HCT116 (cell line): Measurements from ENCODE around the gene P2RX1. TPM values are rescaled to one million over a fixed set of nuclear protein-coding genes. Genes with fewer than 3 reads are reported as not detected.

Source experiments
- ATAC-seq: fragments of 200-7000 bp; cut with Tn5 transposase; 2 replicates; pipeline ENCODE4 v1.9.1; 2020; ENCODE audit warnings: mild to moderate bottlenecking, moderate library complexity
- BruUV-seq: library from RNA; stranded (reverse); fragments of 400-500 nt; replicated peaks from 2 replicates; lab custom pipeline; 2021; lab: Mats Ljungman, UMichigan
- CTCF ChIA-PET: fragments of 300-600 bp; sonication (Branson Sonifier 250); formaldehyde crosslinking; loops from one replicate; lab custom pipeline; 2021; ENCODE audit warnings: antibody characterized with exemption; lab: Charles Lee
- POLR2A ChIA-PET: fragments of 300-600, 350-600 bp; sonication (Branson Sonifier 250); formaldehyde crosslinking; loops from one replicate; lab custom pipeline; 2021; ENCODE audit warnings: antibody characterized with exemption; lab: Charles Lee
- RAD21 ChIA-PET, 2 experiments: fragments of 300-600 bp; sonication (Branson Sonifier 250); formaldehyde crosslinking; loops; one replicate each; lab custom pipeline; 2023; ENCODE audit warnings: low total read pairs in 2 of 2; ENCODE audit not compliant: uncharacterized antibody in 2 of 2, unreplicated experiment in 2 of 2, low non-redundant PET in 1 of 2; lab: Charles Lee
- DNase-seq: peaks from one replicate; pipeline ENCODE4 v3.0.0-alpha.2; 2010; ENCODE audit warnings: low read depth, low spot score
- H2AFZ ChIP-seq: fragments of 200-600 bp; shearing (Covaris generic), sonication (generic); 2 replicates; pipeline ENCODE4 v1.6.1; 2017; ENCODE audit warnings: low read depth, mixed run types, mixed read lengths, antibody characterized with exemption, low read length; ENCODE audit not compliant: poor library complexity, severe bottlenecking
- H3K27ac ChIP-seq: 2 replicates; pipeline ENCODE4 v1.5.1; 2012; ENCODE audit warnings: low read depth, low read length
- H3K27me3 ChIP-seq: fragments of 200-600 bp; sonication (generic); 2 replicates; pipeline ENCODE4 v1.6.1; 2016; ENCODE audit warnings: mixed run types, low read length, mixed read lengths; ENCODE audit not compliant: insufficient read depth
- H3K36me3 ChIP-seq, 2 experiments: fragments of 200-500 bp in 1 of 2; fragments of 200-600 bp in 1 of 2; sonication (Bioruptor generic) in 1 of 2; sonication (generic) in 1 of 2; 2 replicates each; pipeline versions ENCODE4 v1.5.1 to v1.6.1; 2014 to 2016; ENCODE audit warnings: low read length in 2 of 2, inconsistent platforms in 1 of 2, mixed read lengths in 1 of 2, mixed run types in 1 of 2; ENCODE audit not compliant: insufficient read depth in 2 of 2, control insufficient read depth in 1 of 2
- H3K4me1 ChIP-seq, 2 experiments: fragments of 200-600 bp in 1 of 2; sonication (generic) in 1 of 2; 2 replicates each; pipeline versions ENCODE4 v1.5.1 to v1.6.1; 2012 to 2017; ENCODE audit warnings: low read length in 2 of 2, inconsistent platforms in 1 of 2, mild to moderate bottlenecking in 1 of 2, mixed read lengths in 1 of 2, mixed run types in 1 of 2, moderate library complexity in 1 of 2; ENCODE audit not compliant: insufficient read depth in 2 of 2, control insufficient read depth in 1 of 2
- H3K4me2 ChIP-seq: fragments of 200-600 bp; sonication (generic); 2 replicates; pipeline ENCODE4 v1.6.1; 2017; ENCODE audit warnings: mixed run types, low read length, mixed read lengths
- H3K4me3 ChIP-seq, 2 experiments: fragments of 200-600 bp in 1 of 2; sonication (generic) in 1 of 2; replicated peaks in 1 of 2; 2 replicates each; pipeline ENCODE4 v1.5.1; 2011 to 2016; ENCODE audit warnings: low read length in 2 of 2, control low read depth in 1 of 2, low read depth in 1 of 2, mild to moderate bottlenecking in 1 of 2, mixed read lengths in 1 of 2, mixed run types in 1 of 2
- H3K79me2 ChIP-seq: fragments of 200-600 bp; sonication (generic); 2 replicates; pipeline ENCODE4 v1.6.1; 2017; ENCODE audit warnings: mild to moderate bottlenecking, mixed run types, low read length, moderate library complexity, mixed read lengths; ENCODE audit not compliant: insufficient read depth
- H3K9ac ChIP-seq: fragments of 200-600 bp; sonication (generic); 2 replicates; pipeline ENCODE4 v1.6.1; 2016; ENCODE audit warnings: low read length, mixed read lengths
- H3K9me2 ChIP-seq: fragments of 200-600 bp; sonication (generic), shearing (Covaris generic); 2 replicates; pipeline ENCODE4 v1.6.1; 2017; ENCODE audit warnings: mixed run types, mild to moderate bottlenecking, moderate library complexity; ENCODE audit not compliant: insufficient read depth
- H3K9me3 ChIP-seq, 2 experiments: fragments of 200-500 bp in 1 of 2; fragments of 200-600 bp in 1 of 2; sonication (Bioruptor generic) in 1 of 2; sonication (generic) in 1 of 2; 2 replicates each; pipeline ENCODE4 v1.6.1; 2014 to 2017; ENCODE audit warnings: low read length in 2 of 2, mixed read lengths in 2 of 2, inconsistent platforms in 1 of 2, low read depth in 1 of 2, mild to moderate bottlenecking in 1 of 2, mixed run types in 1 of 2, moderate library complexity in 1 of 2; ENCODE audit not compliant: control insufficient read depth in 1 of 2, insufficient read depth in 1 of 2
- H4K20me1 ChIP-seq: fragments of 200-600 bp; sonication (generic), shearing (Covaris generic); 2 replicates; pipeline ENCODE4 v1.6.1; 2017; ENCODE audit warnings: mixed run types, mild to moderate bottlenecking, moderate library complexity; ENCODE audit not compliant: insufficient read depth
- ATF3 ChIP-seq: IDR thresholded peaks from 2 replicates; pipeline ENCODE4 v1.6.1; 2012
- CBX3 ChIP-seq: IDR thresholded peaks from 2 replicates; pipeline ENCODE4 v1.6.1; 2012; ENCODE audit warnings: low read depth
- CEBPB ChIP-seq: IDR thresholded peaks from 2 replicates; pipeline ENCODE4 v1.6.1; 2012; ENCODE audit warnings: low read depth
- ELF1 ChIP-seq: IDR thresholded peaks from 2 replicates; pipeline ENCODE4 v1.6.1; 2012; ENCODE audit warnings: low read depth, borderline replicate concordance
- EZH2 ChIP-seq: fragments of 200-600 bp; sonication (generic); IDR thresholded peaks from 2 replicates; pipeline ENCODE4 v1.6.1; 2017; ENCODE audit warnings: antibody characterized with exemption, mixed run types
- FOSL1 ChIP-seq: IDR thresholded peaks from 2 replicates; pipeline ENCODE4 v1.6.1; 2012; ENCODE audit warnings: low read depth
- JUND ChIP-seq: IDR thresholded peaks from 2 replicates; pipeline ENCODE4 v1.6.1; 2012
- MAX ChIP-seq: IDR thresholded peaks from 2 replicates; pipeline ENCODE4 v1.6.1; 2012
- POLR2A ChIP-seq: IDR thresholded peaks from 2 replicates; pipeline ENCODE4 v1.7.0; 2011; ENCODE audit warnings: borderline replicate concordance; ENCODE audit not compliant: insufficient read depth, insufficient read length; ENCODE audit errors: extremely low read depth
- POLR2AphosphoS5 ChIP-seq: IDR thresholded peaks from 2 replicates; pipeline ENCODE4 v1.6.1; 2011; ENCODE audit warnings: mild to moderate bottlenecking, low read depth, low read length, moderate library complexity
- RAD21 ChIP-seq: IDR thresholded peaks from 2 replicates; pipeline ENCODE4 v1.6.1; 2012; ENCODE audit warnings: low read depth, mild to moderate bottlenecking
- SIN3A ChIP-seq: IDR thresholded peaks from 2 replicates; pipeline ENCODE4 v1.6.1; 2012; ENCODE audit warnings: low read depth
- SP1 ChIP-seq: IDR thresholded peaks from 2 replicates; pipeline ENCODE4 v1.6.1; 2012; ENCODE audit warnings: low read depth
- TCF7L2 ChIP-seq: IDR thresholded peaks from 2 replicates; pipeline ENCODE4 v1.7.0; 2011; ENCODE audit warnings: borderline replicate concordance, inconsistent platforms; ENCODE audit not compliant: insufficient read depth, insufficient read length; ENCODE audit errors: extremely low read depth
- YY1 ChIP-seq: IDR thresholded peaks from 2 replicates; pipeline ENCODE4 v1.6.1; 2011; ENCODE audit warnings: low read length, low read depth, moderate library complexity, mild to moderate bottlenecking; ENCODE audit not compliant: insufficient replicate concordance; ENCODE audit errors: extremely low read depth
- ZBTB33 ChIP-seq: IDR thresholded peaks from 2 replicates; pipeline ENCODE4 v1.6.1; 2011; ENCODE audit warnings: mild to moderate bottlenecking, low read length, moderate library complexity; ENCODE audit not compliant: insufficient replicate concordance; ENCODE audit errors: extremely low read depth
- ZNF274 ChIP-seq: fragments of 200-500 bp; sonication (Bioruptor generic); IDR thresholded peaks from 2 replicates; pipeline ENCODE4 v1.6.1; 2014; ENCODE audit warnings: mild to moderate bottlenecking, low read depth, low read length, inconsistent platforms
- intact Hi-C: fragments of 100-400 bp; cut with micrococcal nuclease; formaldehyde crosslinking; loops from 2 replicates; pipeline ENCODE4 v1.10.0; 2022
- total RNA-seq: library from RNA; stranded (reverse); gene quantifications from one replicate; pipeline ENCODE4 v1.2.1, GENCODE V29; 2021; ENCODE audit not compliant: unreplicated experiment
- TF ChIP-seq, protein P1 (sequence below): IDR thresholded peaks from 2 replicates; pipeline ENCODE4 v1.6.1; 2012; ENCODE audit warnings: low read depth
- TF ChIP-seq, protein P2 (sequence below), 3 experiments: fragments of 200-600 bp in 1 of 3; sonication (generic) in 1 of 3; IDR thresholded peaks in 2 of 3; conservative IDR thresholded peaks in 1 of 3; 2 replicates each; pipeline ENCODE4 v1.5.1; 2012 to 2017; ENCODE audit warnings: low read depth in 2 of 3, low read length in 2 of 3, antibody characterized with exemption in 1 of 3, borderline replicate concordance in 1 of 3, control low read depth in 1 of 3, mild to moderate bottlenecking in 1 of 3, mixed read lengths in 1 of 3, mixed run types in 1 of 3, moderate library complexity in 1 of 3; ENCODE audit not compliant: insufficient read depth in 1 of 3

Gene P2RX1
- total RNA-seq, 1 experiment from 2014 or later: not detected

DNA sequence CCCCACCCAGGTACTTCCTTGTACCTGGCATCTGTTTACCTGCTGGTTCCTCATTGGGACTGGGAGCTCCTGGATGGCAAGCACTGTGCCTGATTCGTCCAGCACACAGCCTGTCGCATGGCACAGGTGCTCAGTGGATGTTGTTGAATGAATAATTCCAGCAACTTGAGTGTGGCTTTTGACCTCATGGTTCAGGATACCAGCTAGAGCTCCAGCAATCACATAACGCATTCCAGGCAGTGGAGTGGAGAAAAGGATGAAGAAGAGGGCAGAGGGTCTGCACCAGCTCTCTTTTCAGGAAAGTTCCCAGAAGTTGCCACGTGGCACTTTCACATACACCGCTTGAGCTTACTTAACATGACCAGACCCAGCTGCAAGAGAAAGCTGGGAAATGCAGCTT, 22.1 kb downstream of the P2RX1 start:
- CTCF ChIA-PET: interaction anchor here (1.2 to 1.8 kb wide), 3 partner anchors 11 to 157 kb away, joined by 5 to 8 read pairs (median 8); no protein-coding TSS in a partner anchor
- POLR2A ChIA-PET: no interaction called here
- TF ChIP-seq, protein P1, sequence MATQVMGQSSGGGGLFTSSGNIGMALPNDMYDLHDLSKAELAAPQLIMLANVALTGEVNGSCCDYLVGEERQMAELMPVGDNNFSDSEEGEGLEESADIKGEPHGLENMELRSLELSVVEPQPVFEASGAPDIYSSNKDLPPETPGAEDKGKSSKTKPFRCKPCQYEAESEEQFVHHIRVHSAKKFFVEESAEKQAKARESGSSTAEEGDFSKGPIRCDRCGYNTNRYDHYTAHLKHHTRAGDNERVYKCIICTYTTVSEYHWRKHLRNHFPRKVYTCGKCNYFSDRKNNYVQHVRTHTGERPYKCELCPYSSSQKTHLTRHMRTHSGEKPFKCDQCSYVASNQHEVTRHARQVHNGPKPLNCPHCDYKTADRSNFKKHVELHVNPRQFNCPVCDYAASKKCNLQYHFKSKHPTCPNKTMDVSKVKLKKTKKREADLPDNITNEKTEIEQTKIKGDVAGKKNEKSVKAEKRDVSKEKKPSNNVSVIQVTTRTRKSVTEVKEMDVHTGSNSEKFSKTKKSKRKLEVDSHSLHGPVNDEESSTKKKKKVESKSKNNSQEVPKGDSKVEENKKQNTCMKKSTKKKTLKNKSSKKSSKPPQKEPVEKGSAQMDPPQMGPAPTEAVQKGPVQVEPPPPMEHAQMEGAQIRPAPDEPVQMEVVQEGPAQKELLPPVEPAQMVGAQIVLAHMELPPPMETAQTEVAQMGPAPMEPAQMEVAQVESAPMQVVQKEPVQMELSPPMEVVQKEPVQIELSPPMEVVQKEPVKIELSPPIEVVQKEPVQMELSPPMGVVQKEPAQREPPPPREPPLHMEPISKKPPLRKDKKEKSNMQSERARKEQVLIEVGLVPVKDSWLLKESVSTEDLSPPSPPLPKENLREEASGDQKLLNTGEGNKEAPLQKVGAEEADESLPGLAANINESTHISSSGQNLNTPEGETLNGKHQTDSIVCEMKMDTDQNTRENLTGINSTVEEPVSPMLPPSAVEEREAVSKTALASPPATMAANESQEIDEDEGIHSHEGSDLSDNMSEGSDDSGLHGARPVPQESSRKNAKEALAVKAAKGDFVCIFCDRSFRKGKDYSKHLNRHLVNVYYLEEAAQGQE: no peak
- TF ChIP-seq ATF3 (no peak), YY1 (no peak), RAD21 (no peak), JUND (no peak), CBX3 (no peak), ZNF274 (no peak), FOSL1 (no peak), POLR2A (no peak), TCF7L2 (no peak), SP1 (no peak), EZH2 (no peak), ZBTB33 (no peak), SIN3A (no peak), CEBPB (no peak), POLR2AphosphoS5 (no peak), MAX (no peak), ELF1 (no peak)
- TF ChIP-seq, protein P2, sequence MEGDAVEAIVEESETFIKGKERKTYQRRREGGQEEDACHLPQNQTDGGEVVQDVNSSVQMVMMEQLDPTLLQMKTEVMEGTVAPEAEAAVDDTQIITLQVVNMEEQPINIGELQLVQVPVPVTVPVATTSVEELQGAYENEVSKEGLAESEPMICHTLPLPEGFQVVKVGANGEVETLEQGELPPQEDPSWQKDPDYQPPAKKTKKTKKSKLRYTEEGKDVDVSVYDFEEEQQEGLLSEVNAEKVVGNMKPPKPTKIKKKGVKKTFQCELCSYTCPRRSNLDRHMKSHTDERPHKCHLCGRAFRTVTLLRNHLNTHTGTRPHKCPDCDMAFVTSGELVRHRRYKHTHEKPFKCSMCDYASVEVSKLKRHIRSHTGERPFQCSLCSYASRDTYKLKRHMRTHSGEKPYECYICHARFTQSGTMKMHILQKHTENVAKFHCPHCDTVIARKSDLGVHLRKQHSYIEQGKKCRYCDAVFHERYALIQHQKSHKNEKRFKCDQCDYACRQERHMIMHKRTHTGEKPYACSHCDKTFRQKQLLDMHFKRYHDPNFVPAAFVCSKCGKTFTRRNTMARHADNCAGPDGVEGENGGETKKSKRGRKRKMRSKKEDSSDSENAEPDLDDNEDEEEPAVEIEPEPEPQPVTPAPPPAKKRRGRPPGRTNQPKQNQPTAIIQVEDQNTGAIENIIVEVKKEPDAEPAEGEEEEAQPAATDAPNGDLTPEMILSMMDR (IDR thresholded peaks at IDR 0.05 in 2 of 3, conservative IDR thresholded peaks at IDR 0.05 in 1 of 3; ENCODE audit: borderline replicate concordance in 1 of 3, insufficient read depth in 1 of 3, low read depth in 2 of 3, low read length in 2 of 3): no peak
- TF ChIP-seq, all 23 proteins: peak for 0
- Histone ChIP-seq H4K20me1 (no peaks in the 10 kb centered on the region), H3K27ac (peak overlapping the region; percentile 87; the same call in 1 of the 2 replicates), H3K36me3 (no peaks in the 10 kb centered on the region), H3K27me3 (no peaks in the 10 kb centered on the region), H3K79me2 (peaks cover 2% of the 10 kb centered on the region; the same call in 1 of the 2 replicates), H3K9me2 (no peaks in the 10 kb centered on the region), H3K4me3 (no peak overlapping the region), H3K4me1 (peaks cover 41 to 55% of the 10 kb centered on the region in 2 experiments), H3K9ac (no peak overlapping the region), H3K4me2 (peak overlapping the region; percentile 84), H3K9me3 (no peaks in the 10 kb centered on the region), H2AFZ (no peak overlapping the region)
- RAD21 ChIA-PET: no interaction called here
- ATAC-seq (no peak), DNase-seq (no peak)
- intact Hi-C loops: no loop called here
- BruUV-seq: no TSS peak
